Prostate gland (tissue), 2 donors: ENCODE data around the gene RAVER1.

Experiments
- CTCF ChIP-seq, 4 experiments: fragments of 200-600 bp in 2 of 4; fragments of 450-650 bp in 2 of 4; sonication (generic) in 2 of 4; IDR thresholded peaks; 1 replicate in 3 of 4; 2 replicates in 1 of 4; pipeline ENCODE4 v1.5.1; 2016 to 2019; ENCODE audit warnings: antibody characterized with exemption in 4 of 4, mild to moderate bottlenecking in 2 of 4, moderate library complexity in 2 of 4
- POLR2AphosphoS5 ChIP-seq: sonication (generic); formaldehyde crosslinking; IDR thresholded peaks from one replicate; pipeline ENCODE4 v1.6.1; 2017; ENCODE audit warnings: antibody characterized with exemption

- TF ChIP-seq CTCF (IDR thresholded peaks at IDR 0.05) (no peak), POLR2AphosphoS5 (no peak)
Measured at GRCh38 chr19:10364644-10365043, 31.3 kb upstream of the RAVER1 start.
